Progenitor cell of endocrine pancreas (in vitro differentiated cells): ENCODE measurements around the gene SLC15A5. TPM values are rescaled to one million over a fixed set of nuclear protein-coding genes. Genes with fewer than 3 reads are reported as not detected.

Source experiments
- DNase-seq: peaks from one replicate; pipeline ENCODE4 v3.0.0; 2021; ENCODE audit warnings: low spot score; ENCODE audit not compliant: unreplicated experiment
- H3K27ac Mint-ChIP-seq: 2 replicates; pipeline ENCODE4 v1.8.0; 2021; ENCODE audit warnings: mild to moderate bottlenecking, moderate library complexity, mixed read lengths
- H3K27me3 Mint-ChIP-seq: 2 replicates; pipeline ENCODE4 v1.8.0; 2021; ENCODE audit warnings: mixed read lengths
- H3K36me3 Mint-ChIP-seq: 2 replicates; pipeline ENCODE4 v1.8.0; 2022; ENCODE audit warnings: mixed read lengths; ENCODE audit not compliant: insufficient read depth
- H3K4me1 Mint-ChIP-seq: 2 replicates; pipeline ENCODE4 v1.8.0; 2021; ENCODE audit warnings: low read depth, mixed read lengths
- H3K4me3 Mint-ChIP-seq: 2 replicates; pipeline ENCODE4 v1.8.0; 2021; ENCODE audit warnings: low read depth, mild to moderate bottlenecking, moderate library complexity, mixed read lengths
- H3K9me3 Mint-ChIP-seq: 2 replicates; pipeline ENCODE4 v1.8.0; 2021; ENCODE audit warnings: low read depth, mixed read lengths
- CTCF ChIP-seq: fragments of 200-600 bp; sonication (generic); IDR thresholded peaks from one replicate; pipeline ENCODE4 v1.5.0; 2021; ENCODE audit warnings: antibody characterized with exemption, mild to moderate bottlenecking; ENCODE audit not compliant: unreplicated experiment
- total RNA-seq: library from RNA; stranded (reverse); gene quantifications from 2 replicates; pipeline ENCODE4 v1.2.1, GENCODE V29; 2021

SLC15A5 gene
- total RNA-seq, 1 donor from 2014 or later: not detected

- TF ChIP-seq CTCF: no peak
- peaks cover 20% of the 10 kb centered on the region for H3K9me3 Mint-ChIP-seq
- no peaks in the 10 kb centered on the region for H3K27me3 Mint-ChIP-seq
- peaks cover 2% of the 10 kb centered on the region for H3K36me3 Mint-ChIP-seq
- peaks cover 2% of the 10 kb centered on the region for H3K4me1 Mint-ChIP-seq
- H3K4me3 Mint-ChIP-seq: no peak overlapping the region
- no peak for DNase-seq
- H3K27ac Mint-ChIP-seq: peak overlapping the region; percentile 30
These were observed 78.6 kb downstream of the SLC15A5 start for GRCh38 chr12:16198884-16199283.

GRCh38 chr12:16197600-16197999 is 79.9 kb downstream of the SLC15A5 start:
- Mint-ChIP-seq H3K9me3 (peaks cover 20% of the 10 kb centered on the region), H3K36me3 (peaks cover 2% of the 10 kb centered on the region), H3K27ac (no peak overlapping the region), H3K27me3 (no peaks in the 10 kb centered on the region), H3K4me1 (peaks cover 2% of the 10 kb centered on the region), H3K4me3 (no peak overlapping the region)
- DNase-seq: no peak
- TF ChIP-seq CTCF: no peak

- Mint-ChIP-seq H3K4me1 (peaks cover 16% of the 10 kb centered on the region), H3K27me3 (no peaks in the 10 kb centered on the region), H3K36me3 (no peaks in the 10 kb centered on the region), H3K27ac (no peak overlapping the region), H3K9me3 (no peaks in the 10 kb centered on the region), H3K4me3 (no peak overlapping the region)
- DNase-seq: no peak
- peak; percentile 48 for TF ChIP-seq CTCF
These were observed 87.6 kb downstream of the SLC15A5 start for GRCh38 chr12:16189849-16190248.

- H3K36me3 Mint-ChIP-seq: no peaks in the 10 kb centered on the region
- no peaks in the 10 kb centered on the region for H3K9me3 Mint-ChIP-seq
- no peak overlapping the region for H3K27ac Mint-ChIP-seq
These were observed 89.8 kb downstream of the SLC15A5 start for GRCh38 chr12:16187660-16188059.

GRCh38 chr12:16184681-16185080 is 92.8 kb downstream of the SLC15A5 start:
- H3K27me3 Mint-ChIP-seq: no peaks in the 10 kb centered on the region
- H3K4me3 Mint-ChIP-seq: no peak overlapping the region
- TF ChIP-seq CTCF: no peak
- H3K27ac Mint-ChIP-seq: no peak overlapping the region
- H3K9me3 Mint-ChIP-seq: peaks cover 6% of the 10 kb centered on the region
- DNase-seq: no peak
- H3K4me1 Mint-ChIP-seq: peaks cover 16% of the 10 kb centered on the region
- no peaks in the 10 kb centered on the region for H3K36me3 Mint-ChIP-seq

More at GRCh38 chr12:16187660-16188059, 89.8 kb downstream of the SLC15A5 start:
- no peak for TF ChIP-seq CTCF
- H3K4me1 Mint-ChIP-seq: peaks cover 16% of the 10 kb centered on the region
- H3K4me3 Mint-ChIP-seq: no peak overlapping the region
- H3K27me3 Mint-ChIP-seq: no peaks in the 10 kb centered on the region
- DNase-seq: no peak
